ENCODE measurements around the gene AP1AR.
"Not testable (repeated sequence)": the region's sequence is repeated elsewhere in the genome, so short reads cannot be mapped to it uniquely, and the experiment has no call there.

DNA sequence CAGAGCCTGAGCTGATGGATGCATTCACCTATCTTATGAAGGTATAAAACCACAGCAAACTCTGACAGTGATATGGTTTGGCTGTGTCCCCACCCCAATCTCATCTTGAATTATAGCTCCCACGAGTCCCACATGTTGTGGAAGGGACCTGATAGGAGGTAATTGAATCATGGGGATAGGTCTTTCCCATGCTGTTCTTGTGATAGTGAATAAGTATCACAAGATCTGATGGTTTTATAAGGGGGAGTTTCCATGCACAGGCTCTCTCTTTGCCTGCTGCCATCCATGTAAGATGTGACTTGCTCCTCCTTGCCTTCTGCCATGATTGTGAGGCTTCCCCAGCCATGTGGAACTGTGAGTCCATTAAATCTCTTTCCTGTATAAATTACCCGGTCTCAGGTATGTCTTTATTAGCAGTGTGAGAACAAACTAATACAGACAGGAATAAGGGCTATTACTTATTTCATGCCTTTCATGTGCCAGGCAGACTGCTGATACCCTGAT is 50.4 kb downstream of the AP1AR start:
- not testable (repeated sequence) for TF ChIP-seq CTCF (IDR thresholded peaks at IDR 0.05; ENCODE audit: insufficient read depth, low read length, poor library complexity, severe bottlenecking); EZH2phosphoT487 (conservative IDR thresholded peaks at IDR 0.05; ENCODE audit: low read length)

All from SU-DHL-6 (cell line).